ENCODE results near the gene RPS6KL1.

GRCh38 chr14:74942608-74943007, 19.5 kb upstream of the RPS6KL1 start:
- TF ChIP-seq, protein P1, sequence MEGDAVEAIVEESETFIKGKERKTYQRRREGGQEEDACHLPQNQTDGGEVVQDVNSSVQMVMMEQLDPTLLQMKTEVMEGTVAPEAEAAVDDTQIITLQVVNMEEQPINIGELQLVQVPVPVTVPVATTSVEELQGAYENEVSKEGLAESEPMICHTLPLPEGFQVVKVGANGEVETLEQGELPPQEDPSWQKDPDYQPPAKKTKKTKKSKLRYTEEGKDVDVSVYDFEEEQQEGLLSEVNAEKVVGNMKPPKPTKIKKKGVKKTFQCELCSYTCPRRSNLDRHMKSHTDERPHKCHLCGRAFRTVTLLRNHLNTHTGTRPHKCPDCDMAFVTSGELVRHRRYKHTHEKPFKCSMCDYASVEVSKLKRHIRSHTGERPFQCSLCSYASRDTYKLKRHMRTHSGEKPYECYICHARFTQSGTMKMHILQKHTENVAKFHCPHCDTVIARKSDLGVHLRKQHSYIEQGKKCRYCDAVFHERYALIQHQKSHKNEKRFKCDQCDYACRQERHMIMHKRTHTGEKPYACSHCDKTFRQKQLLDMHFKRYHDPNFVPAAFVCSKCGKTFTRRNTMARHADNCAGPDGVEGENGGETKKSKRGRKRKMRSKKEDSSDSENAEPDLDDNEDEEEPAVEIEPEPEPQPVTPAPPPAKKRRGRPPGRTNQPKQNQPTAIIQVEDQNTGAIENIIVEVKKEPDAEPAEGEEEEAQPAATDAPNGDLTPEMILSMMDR (IDR thresholded peaks at IDR 0.05; ENCODE audit: low read length), result no peak
- no peak for TF ChIP-seq EZH2 (optimal IDR thresholded peaks at IDR 0.05; ENCODE audit: low read depth, low read length)
